ENCODE results near the gene RRP36.

DNA sequence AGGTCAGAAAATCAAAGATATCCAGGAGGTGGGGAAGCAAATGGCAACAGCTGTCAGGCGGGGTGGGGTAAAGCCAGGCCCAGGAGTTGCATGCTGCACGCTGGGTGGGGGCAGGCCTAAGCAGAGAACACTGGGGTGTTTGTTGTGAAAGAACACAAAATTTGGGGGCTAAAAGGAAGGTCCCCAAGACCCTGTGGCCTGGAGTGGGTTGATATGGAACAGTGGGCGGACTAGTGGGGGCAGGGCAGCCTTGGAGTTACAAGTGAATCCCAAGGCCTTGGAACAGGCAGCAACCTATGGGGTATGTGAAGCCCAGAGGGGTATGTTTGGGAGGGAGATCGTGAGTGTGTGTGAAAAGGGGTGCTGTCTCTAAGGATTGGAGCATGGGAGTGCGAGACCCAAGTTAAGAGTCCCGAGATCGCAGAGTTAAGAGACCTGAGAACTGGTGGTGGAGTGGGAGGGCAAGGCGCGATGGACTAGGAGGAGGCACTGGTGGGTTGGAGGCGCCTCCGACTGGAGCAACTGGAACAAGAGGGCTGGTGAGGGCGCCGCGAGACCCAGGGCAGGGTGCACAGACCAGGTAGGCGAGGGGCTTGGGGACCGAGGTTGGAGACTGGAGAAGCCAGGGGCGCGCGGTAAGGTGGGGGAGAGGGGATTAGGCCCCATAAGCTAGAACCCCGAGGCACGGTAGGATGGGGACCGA lies 31.6 kb downstream of the RRP36 start:
- TF ChIP-seq, protein P1, sequence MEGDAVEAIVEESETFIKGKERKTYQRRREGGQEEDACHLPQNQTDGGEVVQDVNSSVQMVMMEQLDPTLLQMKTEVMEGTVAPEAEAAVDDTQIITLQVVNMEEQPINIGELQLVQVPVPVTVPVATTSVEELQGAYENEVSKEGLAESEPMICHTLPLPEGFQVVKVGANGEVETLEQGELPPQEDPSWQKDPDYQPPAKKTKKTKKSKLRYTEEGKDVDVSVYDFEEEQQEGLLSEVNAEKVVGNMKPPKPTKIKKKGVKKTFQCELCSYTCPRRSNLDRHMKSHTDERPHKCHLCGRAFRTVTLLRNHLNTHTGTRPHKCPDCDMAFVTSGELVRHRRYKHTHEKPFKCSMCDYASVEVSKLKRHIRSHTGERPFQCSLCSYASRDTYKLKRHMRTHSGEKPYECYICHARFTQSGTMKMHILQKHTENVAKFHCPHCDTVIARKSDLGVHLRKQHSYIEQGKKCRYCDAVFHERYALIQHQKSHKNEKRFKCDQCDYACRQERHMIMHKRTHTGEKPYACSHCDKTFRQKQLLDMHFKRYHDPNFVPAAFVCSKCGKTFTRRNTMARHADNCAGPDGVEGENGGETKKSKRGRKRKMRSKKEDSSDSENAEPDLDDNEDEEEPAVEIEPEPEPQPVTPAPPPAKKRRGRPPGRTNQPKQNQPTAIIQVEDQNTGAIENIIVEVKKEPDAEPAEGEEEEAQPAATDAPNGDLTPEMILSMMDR (conservative IDR thresholded peaks at IDR 0.05; ENCODE audit: low read length), result no peak
- no peak for TF ChIP-seq EZH2phosphoT487 (IDR thresholded peaks at IDR 0.05; ENCODE audit: borderline replicate concordance)

All from Loucy (cell line).